PC-3 (cell line): ENCODE results near the gene AGFG1.

ENCODE experiments used
- EZH2 ChIP-seq: fragments of 300-600 bp; sonication (generic); IDR thresholded peaks from one replicate; pipeline ENCODE4 v1.6.1; 2017; ENCODE audit warnings: antibody characterized with exemption, mild to moderate bottlenecking, low read length; ENCODE audit not compliant: unreplicated experiment
- EZH2phosphoT487 ChIP-seq: fragments of 300-600 bp; sonication (generic); IDR thresholded peaks from 2 replicates; pipeline ENCODE4 v1.6.1; 2018; ENCODE audit warnings: mild to moderate bottlenecking, antibody characterized with exemption, low read length, borderline replicate concordance
- TF ChIP-seq, protein P1 (sequence below): fragments of 300-600 bp; sonication (generic); conservative IDR thresholded peaks from 2 replicates; pipeline ENCODE4 v1.5.1; 2017; ENCODE audit warnings: antibody characterized with exemption, low read depth, mild to moderate bottlenecking, low read length

GRCh38 chr2:227460833-227461232, 11.1 kb upstream of the AGFG1 start:
- TF ChIP-seq, protein P1, sequence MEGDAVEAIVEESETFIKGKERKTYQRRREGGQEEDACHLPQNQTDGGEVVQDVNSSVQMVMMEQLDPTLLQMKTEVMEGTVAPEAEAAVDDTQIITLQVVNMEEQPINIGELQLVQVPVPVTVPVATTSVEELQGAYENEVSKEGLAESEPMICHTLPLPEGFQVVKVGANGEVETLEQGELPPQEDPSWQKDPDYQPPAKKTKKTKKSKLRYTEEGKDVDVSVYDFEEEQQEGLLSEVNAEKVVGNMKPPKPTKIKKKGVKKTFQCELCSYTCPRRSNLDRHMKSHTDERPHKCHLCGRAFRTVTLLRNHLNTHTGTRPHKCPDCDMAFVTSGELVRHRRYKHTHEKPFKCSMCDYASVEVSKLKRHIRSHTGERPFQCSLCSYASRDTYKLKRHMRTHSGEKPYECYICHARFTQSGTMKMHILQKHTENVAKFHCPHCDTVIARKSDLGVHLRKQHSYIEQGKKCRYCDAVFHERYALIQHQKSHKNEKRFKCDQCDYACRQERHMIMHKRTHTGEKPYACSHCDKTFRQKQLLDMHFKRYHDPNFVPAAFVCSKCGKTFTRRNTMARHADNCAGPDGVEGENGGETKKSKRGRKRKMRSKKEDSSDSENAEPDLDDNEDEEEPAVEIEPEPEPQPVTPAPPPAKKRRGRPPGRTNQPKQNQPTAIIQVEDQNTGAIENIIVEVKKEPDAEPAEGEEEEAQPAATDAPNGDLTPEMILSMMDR: no peak
- TF ChIP-seq EZH2: no peak
- no peak for TF ChIP-seq EZH2phosphoT487
